K562 (cell line): ENCODE data around the gene NASP. TPM values are rescaled to one million over a fixed set of nuclear protein-coding genes. Genes with fewer than 3 reads are reported as not detected.

ENCODE experiments used
- ATAC-seq: fragments of 200-7000 bp; cut with Tn5 transposase; 3 replicates; pipeline ENCODE4 v1.9.1; 2020; ENCODE audit warnings: moderate library complexity
- BruUV-seq: library from RNA; stranded (reverse); fragments of 400-500 nt; replicated peaks from 2 replicates; lab custom pipeline; 2021; lab: Mats Ljungman, UMichigan
- CTCF ChIA-PET: fragments of 300-600 bp; formaldehyde crosslinking; extraction: SDS; loops from one replicate; lab custom pipeline; 2021; ENCODE audit warnings: low intra/inter-chr PET ratio; lab: Yijun Ruan, JAX
- POLR2A ChIA-PET: fragments of 300-600, 350-650 bp; sonication (Branson Sonifier 250); formaldehyde crosslinking; extraction: SDS; loops from one replicate; lab custom pipeline; 2021; ENCODE audit warnings: antibody characterized with exemption, inconsistent platforms; lab: Yijun Ruan, JAX
- DNase-seq, 4 experiments: peaks; one replicate each; pipeline versions ENCODE4 v3.0.0 to v3.0.0-alpha.2; 2011 to 2018; ENCODE audit warnings: low spot score in 3 of 4, mixed read lengths in 3 of 4; ENCODE audit errors: extremely low read depth in 1 of 4
- FAIRE-seq: peaks from 2 replicates; lab custom pipeline; 2011; peaks lifted over from hg19 to GRCh38; lab: Jason Lieb, UNC
- H2AFZ ChIP-seq: 2 replicates; pipeline ENCODE4 v1.6.0; 2011; ENCODE audit warnings: low read depth, low read length, control low read depth, inconsistent platforms
- H3K27ac ChIP-seq: fragments of 200-600 bp; 3 replicates; pipeline ENCODE4 v1.8.0; 2011; ENCODE audit warnings: low read depth, mild to moderate bottlenecking, control low read depth, inconsistent platforms, low read length, moderate library complexity, mixed read lengths; ENCODE audit errors: extremely low read depth
- H3K27me3 ChIP-seq, 2 experiments: fragments of 300-600 bp in 1 of 2; 2 replicates in 1 of 2; 3 replicates in 1 of 2; pipeline versions ENCODE4 v1.6.0 to v1.8.0; 2011; ENCODE audit warnings: inconsistent platforms in 2 of 2, low read length in 2 of 2, mild to moderate bottlenecking in 1 of 2, mixed read lengths in 1 of 2, moderate library complexity in 1 of 2; ENCODE audit not compliant: control insufficient read depth in 2 of 2, insufficient read depth in 2 of 2
- H3K36me3 ChIP-seq: fragments of 300-600 bp; 3 replicates; pipeline ENCODE4 v1.8.0; 2011; ENCODE audit warnings: mild to moderate bottlenecking, low read length, inconsistent platforms; ENCODE audit not compliant: control insufficient read depth, insufficient read depth
- H3K4me1 ChIP-seq, 2 experiments: fragments of 200-600 bp in 1 of 2; replicated peaks in 1 of 2; 2 replicates in 1 of 2; 3 replicates in 1 of 2; pipeline versions ENCODE4 v1.5.1 to v1.8.0; 2011; ENCODE audit warnings: inconsistent platforms in 2 of 2, low read length in 2 of 2, mild to moderate bottlenecking in 1 of 2, mixed read lengths in 1 of 2, moderate library complexity in 1 of 2; ENCODE audit not compliant: control insufficient read depth in 2 of 2, insufficient read depth in 2 of 2
- H3K4me2 ChIP-seq: 2 replicates; pipeline ENCODE4 v1.6.1; 2011; ENCODE audit warnings: low read length, control low read depth, inconsistent platforms, mixed read lengths; ENCODE audit not compliant: insufficient read depth
- H3K4me3 ChIP-seq: fragments of 200-600 bp; sonication (generic), shearing (Covaris generic); 2 replicates; pipeline ENCODE4 v1.5.1; 2016; ENCODE audit warnings: control low read depth, inconsistent platforms
- H3K79me2 ChIP-seq: fragments of 200-600 bp; 3 replicates; pipeline ENCODE4 v1.8.0; 2011; ENCODE audit warnings: low read length, inconsistent platforms; ENCODE audit not compliant: control insufficient read depth, insufficient read depth
- H3K9ac ChIP-seq, 2 experiments: 2 replicates each; pipeline versions ENCODE4 v1.6.0 to v1.6.1; 2011; ENCODE audit warnings: low read depth in 2 of 2, low read length in 2 of 2, control low read depth in 1 of 2, inconsistent platforms in 1 of 2, mild to moderate bottlenecking in 1 of 2, mixed read lengths in 1 of 2; ENCODE audit not compliant: insufficient read depth in 1 of 2
- H3K9me1 ChIP-seq: one replicate; pipeline ENCODE4 v1.6.0; 2011; ENCODE audit warnings: inconsistent platforms, mild to moderate bottlenecking, low read length, moderate library complexity; ENCODE audit not compliant: control insufficient read depth, insufficient read depth
- H3K9me3 ChIP-seq: replicated peaks from 2 replicates; pipeline ENCODE4 v1.5.1; 2011; ENCODE audit warnings: low read depth, low read length, inconsistent platforms; ENCODE audit not compliant: control insufficient read depth, insufficient read depth
- H4K20me1 ChIP-seq: replicated peaks from 2 replicates; pipeline ENCODE4 v1.6.1; 2011; ENCODE audit warnings: low read length, inconsistent platforms, mixed read lengths; ENCODE audit not compliant: control insufficient read depth, insufficient read depth
- GATAD2B ChIP-seq: fragments of 450-650 bp; IDR thresholded peaks from 2 replicates; pipeline ENCODE4 v1.6.1; 2017; ENCODE audit warnings: mild to moderate bottlenecking, borderline replicate concordance
- KAT2B ChIP-seq: IDR thresholded peaks from one replicate; pipeline ENCODE4 v1.6.1; 2012; ENCODE audit warnings: low read depth, mild to moderate bottlenecking, control low read depth, inconsistent platforms, low read length, moderate library complexity
- RUNX1 ChIP-seq: sonication (generic); IDR thresholded peaks from 2 replicates; pipeline ENCODE4 v1.6.1; 2016; ENCODE audit warnings: antibody characterized with exemption, low read depth
- SIRT6 ChIP-seq: IDR thresholded peaks from one replicate; pipeline ENCODE4 v1.6.1; 2012; ENCODE audit warnings: low read depth, mild to moderate bottlenecking, control low read depth, inconsistent platforms, low read length, moderate library complexity
- TBP ChIP-seq: optimal IDR thresholded peaks from 2 replicates; pipeline ENCODE3; 2011; ENCODE audit warnings: low read depth, low read length, improper control_type of control experiment
- WGBS: fragments of 100-300 bp; shearing (Covaris generic); methylation state at CpG from one replicate; pipeline ENCODE4 v1.1.6; 2016; ENCODE audit warnings: low coverage, mixed read lengths; ENCODE audit not compliant: insufficient coverage; ENCODE audit errors: missing lambda C conversion rate; 5-methylcytosine and 5-hydroxymethylcytosine counted together
- in situ Hi-C: fragments of 300-500 bp; cut with MboI; formaldehyde crosslinking; loops from 4 replicates; pipeline ENCODE4 v1.15.0; 2018; ENCODE audit warnings: inconsistent platforms, mixed read lengths
- intact Hi-C: fragments of 100-400 bp; cut with micrococcal nuclease; formaldehyde crosslinking; loops from 2 replicates; pipeline ENCODE4 v1.14.2; 2022
- polyA plus RNA-seq, 8 experiments: library from polyadenylated mRNA; depleted of rRNA in 4 of 8; stranded (reverse) in 5 of 8; unstranded in 3 of 8; fragments of >200 nt; fragmentation: Nextera tagmentation in 2 of 8; fragmentation: Illumina TruSeq in 1 of 8; extraction: Ambion mirVana in 2 of 8; extraction: Trizol in 1 of 8; gene quantifications; 2 replicates each; pipeline versions ENCODE4 v1.2.1 to v1.2.3, GENCODE V29; 2011 to 2014; ENCODE audit warnings: inconsistent platforms in 1 of 8, missing spikeins in 1 of 8
- total RNA-seq, 7 experiments: library from RNA; depleted of rRNA in 6 of 7; stranded (reverse); fragments of >200 nt in 6 of 7; fragmentation: Illumina TruSeq in 2 of 7; extraction: Trizol in 2 of 7; gene quantifications; 2 replicates each; pipeline versions ENCODE4 v1.2.1 to v1.2.3, GENCODE V29; 2011 to 2021; ENCODE audit warnings: low replicate concordance in 1 of 7

NASP gene
- total and polyA plus RNA-seq, 9 of the 15 experiments (the other 6 are each of a cell fraction or from before 2014, with no cell fraction given): 199 to 578 (median 419) TPM

DNA sequence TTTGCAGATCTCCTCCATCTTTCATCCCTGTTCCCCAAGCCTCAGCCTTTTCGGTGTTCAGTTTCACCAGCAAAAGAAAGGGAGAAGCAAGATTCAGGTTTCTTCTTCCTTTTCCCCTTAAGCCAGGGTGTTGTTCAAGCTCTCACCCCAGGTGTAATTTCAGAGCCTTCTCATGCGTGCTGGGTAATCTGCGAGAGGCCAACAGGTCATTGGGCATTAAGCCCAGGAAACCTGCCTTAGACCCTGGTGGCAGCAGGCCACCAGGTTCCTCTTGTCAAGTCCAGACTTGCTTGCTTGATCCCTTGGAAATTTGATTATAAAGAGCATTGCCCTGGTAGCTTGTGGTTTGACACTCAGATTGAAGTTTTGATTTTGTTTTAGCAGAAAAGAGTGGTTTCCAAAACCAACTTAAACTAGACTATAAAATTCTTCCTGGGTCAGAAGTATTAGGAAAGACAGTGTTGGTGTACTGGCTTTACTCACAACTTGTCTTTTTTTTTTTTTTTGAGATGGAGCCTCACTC lies 26.4 kb upstream of the NASP start:
- 70% methylated on average over 3 of the region's 3 CpGs for WGBS
- Histone ChIP-seq H3K36me3 (peaks cover 69% of the 10 kb centered on the region), H3K79me2 (peaks cover 32% of the 10 kb centered on the region), H4K20me1 (0 out of 2 replicates have a peak, but pooled peaks cover 4% of the 10 kb centered on the region), H3K4me2 (no peak overlapping the region), H2AFZ (no peak overlapping the region), H3K9me1 (no peaks in the 10 kb centered on the region), H3K27ac (0 out of 3 replicates have a peak overlapping the region, but pooled peaks have one; percentile 34), H3K9ac (peak overlapping the region in 1 of 2 experiments; percentile 27; a peak in 1 of 4 replicates), H3K9me3 (no peaks in the 10 kb centered on the region), H3K4me1 (peaks cover 0 to under 1% of the 10 kb centered on the region in 2 experiments; a peak in 1 of 5 replicates), H3K27me3 (no peaks in the 10 kb centered on the region), H3K4me3 (no peak overlapping the region)
- POLR2A ChIA-PET: interaction anchor here (0.6 to 2.5 kb wide), 11 partner anchors 9 to 218 kb away, joined by 3 to 18 read pairs (median 5); partner anchors contain the start of genes MUTYH, NASP, PRDX1 and TOE1
- no peak for ATAC-seq
- BruUV-seq: no TSS peak
- intact Hi-C loops (no loop called here), in situ Hi-C loops (no loop called here)
- peak in 1 of 4 experiments; percentile 6 for DNase-seq
- FAIRE-seq: no peak
- CTCF ChIA-PET: no interaction called here
- TF ChIP-seq RUNX1: no peak
- no peak for TF ChIP-seq SIRT6
- no peak for TF ChIP-seq GATAD2B
- no peak for TF ChIP-seq TBP
- TF ChIP-seq KAT2B: no peak
